Gastroesophageal sphincter (tissue), 3 donors: ENCODE data around the gene GPR15LG.

Experiments used
- EP300 ChIP-seq: sonication (generic); formaldehyde crosslinking; IDR thresholded peaks from one replicate; pipeline ENCODE4 v1.6.1; 2017; ENCODE audit warnings: antibody characterized with exemption, mild to moderate bottlenecking
- POLR2A ChIP-seq, 2 donors: fragments of 450-650 bp; IDR thresholded peaks; one replicate each; pipeline ENCODE4 v1.6.1; 2017; ENCODE audit warnings: antibody characterized with exemption in 2 of 2, mild to moderate bottlenecking in 2 of 2, moderate library complexity in 1 of 2
- TF ChIP-seq, protein P1 (sequence below), 4 experiments: fragments of 200-600 bp in 2 of 4; fragments of 450-650 bp in 2 of 4; sonication (generic) in 1 of 4; IDR thresholded peaks; one replicate each; pipeline ENCODE4 v1.5.1; 2017 to 2019; ENCODE audit warnings: antibody characterized with exemption in 4 of 4, mild to moderate bottlenecking in 2 of 4, moderate library complexity in 2 of 4

DNA sequence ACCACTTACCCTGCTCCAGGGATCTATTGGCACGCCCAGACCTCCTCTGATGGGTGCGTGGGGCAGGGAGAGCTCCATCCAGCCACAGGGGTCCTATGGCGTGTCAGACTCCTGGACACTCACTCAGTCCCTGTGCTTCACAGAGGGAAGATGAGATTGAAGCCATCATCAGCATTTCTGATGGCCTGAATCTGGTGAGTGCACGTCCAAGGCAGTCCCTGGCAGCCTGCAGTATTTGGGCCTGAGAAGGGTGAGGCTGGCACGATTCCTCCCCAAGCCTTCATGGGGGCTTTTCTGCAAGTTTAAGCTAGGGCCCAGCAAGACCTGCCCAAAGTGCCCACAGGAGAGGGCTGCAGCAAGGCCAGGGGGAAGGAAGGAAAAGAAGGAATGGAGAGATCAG lies 24.0 kb downstream of the GPR15LG start:
- no peak for TF ChIP-seq EP300
- TF ChIP-seq, protein P1, sequence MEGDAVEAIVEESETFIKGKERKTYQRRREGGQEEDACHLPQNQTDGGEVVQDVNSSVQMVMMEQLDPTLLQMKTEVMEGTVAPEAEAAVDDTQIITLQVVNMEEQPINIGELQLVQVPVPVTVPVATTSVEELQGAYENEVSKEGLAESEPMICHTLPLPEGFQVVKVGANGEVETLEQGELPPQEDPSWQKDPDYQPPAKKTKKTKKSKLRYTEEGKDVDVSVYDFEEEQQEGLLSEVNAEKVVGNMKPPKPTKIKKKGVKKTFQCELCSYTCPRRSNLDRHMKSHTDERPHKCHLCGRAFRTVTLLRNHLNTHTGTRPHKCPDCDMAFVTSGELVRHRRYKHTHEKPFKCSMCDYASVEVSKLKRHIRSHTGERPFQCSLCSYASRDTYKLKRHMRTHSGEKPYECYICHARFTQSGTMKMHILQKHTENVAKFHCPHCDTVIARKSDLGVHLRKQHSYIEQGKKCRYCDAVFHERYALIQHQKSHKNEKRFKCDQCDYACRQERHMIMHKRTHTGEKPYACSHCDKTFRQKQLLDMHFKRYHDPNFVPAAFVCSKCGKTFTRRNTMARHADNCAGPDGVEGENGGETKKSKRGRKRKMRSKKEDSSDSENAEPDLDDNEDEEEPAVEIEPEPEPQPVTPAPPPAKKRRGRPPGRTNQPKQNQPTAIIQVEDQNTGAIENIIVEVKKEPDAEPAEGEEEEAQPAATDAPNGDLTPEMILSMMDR (IDR thresholded peaks at IDR 0.05) = no peak
- no peak for TF ChIP-seq POLR2A (IDR thresholded peaks at IDR 0.05)
